Astrocyte of the cerebellum (primary cell): ENCODE measurements around the gene DENND6B.
A peak's percentile ranks its signal among the peaks of the same experiment; 100 is the strongest.
"Not testable (repeated sequence)": the region's sequence is repeated elsewhere in the genome, so short reads cannot be mapped to it uniquely, and the experiment has no call there.

Experiments
- DNase-seq: peaks from one replicate; pipeline ENCODE4 v3.0.0-alpha.2; 2011; ENCODE audit warnings: low read depth
- H3K4me3 ChIP-seq: 2 replicates; pipeline ENCODE4 v1.5.1; 2011; ENCODE audit warnings: mild to moderate bottlenecking, low read depth, low read length, moderate library complexity
- CTCF ChIP-seq: IDR thresholded peaks from 2 replicates; pipeline ENCODE4 v1.5.1; 2012; ENCODE audit warnings: low read length, low read depth, moderate library complexity, mild to moderate bottlenecking; ENCODE audit errors: missing control alignments
- in situ Hi-C: cut with HindIII; loops from 2 replicates; pipeline ENCODE4 v1.10.0; 2017; ENCODE audit warnings: low sequenced_read_pairs

Gene DENND6B

GRCh38 chr22:50326956-50327710, at the start of gene DENND6B:
TSS of gene DENND6B (minus strand) at chr22:50327012. CDS start at chr22:50326988, 24 bp downstream.
- in situ Hi-C loops: no loop called here
- TF ChIP-seq CTCF: peak; percentile 30
- H3K4me3 ChIP-seq: peak within 1 kb of the TSS; percentile 53
- DNase-seq: peak; percentile 29

- H3K4me3 ChIP-seq: no peak overlapping the region
- no peak for TF ChIP-seq CTCF
Measured at GRCh38 chr22:50376085-50376651, 49.4 kb upstream of the DENND6B start.

GRCh38 chr22:50371101-50371648, 44.4 kb upstream of the DENND6B start:
- no peak for DNase-seq
- no peak overlapping the region for H3K4me3 ChIP-seq
- in situ Hi-C loops: no loop called here
- TF ChIP-seq CTCF: no peak

More at GRCh38 chr22:50376085-50376651, 49.4 kb upstream of the DENND6B start:
- in situ Hi-C loops: no loop called here
- no peak for DNase-seq

- no peak for DNase-seq
- no peak for TF ChIP-seq CTCF
- no peak overlapping the region for H3K4me3 ChIP-seq
- in situ Hi-C loops: no loop called here
Measured at GRCh38 chr22:50367778-50368500, 41.1 kb upstream of the DENND6B start.

- DNase-seq, in situ Hi-C loops, H3K4me3 ChIP-seq: not testable (repeated sequence)
Measured at GRCh38 chr22:50363803-50364194, 37.0 kb upstream of the DENND6B start.

- no peak for TF ChIP-seq CTCF
- no peak overlapping the region for H3K4me3 ChIP-seq
- in situ Hi-C loops: no loop called here
- DNase-seq: no peak
Measured at GRCh38 chr22:50363166-50363802, 36.5 kb upstream of the DENND6B start.
